Measurements from ENCODE around the gene MAEA.
A peak's percentile ranks its signal among the peaks of the same experiment; 100 is the strongest.

The MAEA gene

GRCh38 chr4:1259966-1260365 lies 29.7 kb upstream of the MAEA start:
- H3K9me3 Mint-ChIP-seq, result peaks cover 16% of the 10 kb centered on the region
- peak overlapping the region; percentile 2 for H3K27ac Mint-ChIP-seq

GRCh38 chr4:1260418-1261106 lies 29.1 kb upstream of the MAEA start:
- Mint-ChIP-seq H3K27me3 (no peaks in the 10 kb centered on the region), H3K27ac (peak overlapping the region; percentile 2), H3K36me3 (ENCODE audit: low read depth) (peaks cover 4% of the 10 kb centered on the region), H3K9me3 (peaks cover 15% of the 10 kb centered on the region), H3K4me3 (no peak overlapping the region), H3K4me1 (ENCODE audit: low read depth) (peaks cover 36% of the 10 kb centered on the region)

More at GRCh38 chr4:1259966-1260365, 29.7 kb upstream of the MAEA start:
- Mint-ChIP-seq H3K4me1 (ENCODE audit: low read depth) (peaks cover 42% of the 10 kb centered on the region), H3K27me3 (no peaks in the 10 kb centered on the region), H3K36me3 (ENCODE audit: low read depth) (peaks cover 5% of the 10 kb centered on the region), H3K4me3 (no peak overlapping the region)

GRCh38 chr4:1261107-1261928 lies 28.4 kb upstream of the MAEA start:
- H3K36me3 Mint-ChIP-seq (ENCODE audit: low read depth), result no peaks in the 10 kb centered on the region
- H3K9me3 Mint-ChIP-seq, result peaks cover 8% of the 10 kb centered on the region
- no peak overlapping the region for H3K4me3 Mint-ChIP-seq
- H3K27ac Mint-ChIP-seq, result no peak overlapping the region
- no peaks in the 10 kb centered on the region for H3K27me3 Mint-ChIP-seq
- peaks cover 28% of the 10 kb centered on the region for H3K4me1 Mint-ChIP-seq (ENCODE audit: low read depth)

- Mint-ChIP-seq H3K9me3 (no peaks in the 10 kb centered on the region), H3K4me1 (ENCODE audit: low read depth) (peaks cover 18% of the 10 kb centered on the region), H3K4me3 (no peak overlapping the region), H3K36me3 (ENCODE audit: low read depth) (no peaks in the 10 kb centered on the region), H3K27ac (no peak overlapping the region), H3K27me3 (no peaks in the 10 kb centered on the region)
These were observed 24.7 kb upstream of the MAEA start for GRCh38 chr4:1264942-1265341.

GRCh38 chr4:1265351-1265750 lies 24.3 kb upstream of the MAEA start:
- no peaks in the 10 kb centered on the region for H3K36me3 Mint-ChIP-seq (ENCODE audit: low read depth)
- no peaks in the 10 kb centered on the region for H3K27me3 Mint-ChIP-seq
- H3K4me1 Mint-ChIP-seq (ENCODE audit: low read depth), result peaks cover 14% of the 10 kb centered on the region
- H3K27ac Mint-ChIP-seq, result no peak overlapping the region
- H3K4me3 Mint-ChIP-seq, result no peak overlapping the region
- no peaks in the 10 kb centered on the region for H3K9me3 Mint-ChIP-seq

GRCh38 chr4:1266881-1267763 lies 22.6 kb upstream of the MAEA start:
- H3K9me3 Mint-ChIP-seq, result no peaks in the 10 kb centered on the region
- peaks cover 11% of the 10 kb centered on the region for H3K4me1 Mint-ChIP-seq (ENCODE audit: low read depth)
- no peaks in the 10 kb centered on the region for H3K27me3 Mint-ChIP-seq
- peak overlapping the region; percentile 92 for H3K27ac Mint-ChIP-seq
- no peaks in the 10 kb centered on the region for H3K36me3 Mint-ChIP-seq (ENCODE audit: low read depth)
- peak overlapping the region; percentile 76 for H3K4me3 Mint-ChIP-seq

GRCh38 chr4:1269209-1269608 lies 20.5 kb upstream of the MAEA start:
- H3K36me3 Mint-ChIP-seq (ENCODE audit: low read depth), result no peaks in the 10 kb centered on the region
- peaks cover 11% of the 10 kb centered on the region for H3K4me1 Mint-ChIP-seq (ENCODE audit: low read depth)
- no peak overlapping the region for H3K27ac Mint-ChIP-seq
- H3K9me3 Mint-ChIP-seq, result no peaks in the 10 kb centered on the region
- no peaks in the 10 kb centered on the region for H3K27me3 Mint-ChIP-seq
- no peak overlapping the region for H3K4me3 Mint-ChIP-seq

- no peaks in the 10 kb centered on the region for H3K9me3 Mint-ChIP-seq
- no peaks in the 10 kb centered on the region for H3K36me3 Mint-ChIP-seq (ENCODE audit: low read depth)
- H3K4me3 Mint-ChIP-seq, result no peak overlapping the region
- H3K4me1 Mint-ChIP-seq (ENCODE audit: low read depth), result peaks cover 11% of the 10 kb centered on the region
- H3K27ac Mint-ChIP-seq, result no peak overlapping the region
- H3K27me3 Mint-ChIP-seq, result no peaks in the 10 kb centered on the region
These were observed 18.0 kb upstream of the MAEA start for GRCh38 chr4:1271686-1272085.

- Mint-ChIP-seq H3K27me3 (no peaks in the 10 kb centered on the region), H3K27ac (no peak overlapping the region), H3K36me3 (ENCODE audit: low read depth) (no peaks in the 10 kb centered on the region), H3K4me3 (no peak overlapping the region), H3K9me3 (no peaks in the 10 kb centered on the region), H3K4me1 (ENCODE audit: low read depth) (no peaks in the 10 kb centered on the region)
These were observed 14.8 kb upstream of the MAEA start for GRCh38 chr4:1274871-1275270.

- Mint-ChIP-seq H3K36me3 (ENCODE audit: low read depth) (no peaks in the 10 kb centered on the region), H3K4me1 (ENCODE audit: low read depth) (no peaks in the 10 kb centered on the region), H3K4me3 (no peak overlapping the region), H3K9me3 (no peaks in the 10 kb centered on the region), H3K27me3 (no peaks in the 10 kb centered on the region), H3K27ac (no peak overlapping the region)
These were observed 12.7 kb upstream of the MAEA start for GRCh38 chr4:1276984-1277383.

GRCh38 chr4:1277667-1278665 lies 11.7 kb upstream of the MAEA start:
- Mint-ChIP-seq H3K9me3 (no peaks in the 10 kb centered on the region), H3K36me3 (ENCODE audit: low read depth) (no peaks in the 10 kb centered on the region), H3K27ac (no peak overlapping the region), H3K4me1 (ENCODE audit: low read depth) (no peaks in the 10 kb centered on the region), H3K27me3 (no peaks in the 10 kb centered on the region), H3K4me3 (no peak overlapping the region)

- no peak overlapping the region for H3K27ac Mint-ChIP-seq
- no peaks in the 10 kb centered on the region for H3K27me3 Mint-ChIP-seq
- no peak overlapping the region for H3K4me3 Mint-ChIP-seq
- H3K9me3 Mint-ChIP-seq, result no peaks in the 10 kb centered on the region
- no peaks in the 10 kb centered on the region for H3K36me3 Mint-ChIP-seq (ENCODE audit: low read depth)
- no peaks in the 10 kb centered on the region for H3K4me1 Mint-ChIP-seq (ENCODE audit: low read depth)
These were observed 10.4 kb upstream of the MAEA start for GRCh38 chr4:1279253-1279652.

- H3K4me3 Mint-ChIP-seq, result no peak overlapping the region
- no peaks in the 10 kb centered on the region for H3K36me3 Mint-ChIP-seq (ENCODE audit: low read depth)
- peaks cover 4% of the 10 kb centered on the region for H3K9me3 Mint-ChIP-seq
- no peak overlapping the region for H3K27ac Mint-ChIP-seq
- H3K27me3 Mint-ChIP-seq, result no peaks in the 10 kb centered on the region
- peaks cover 4% of the 10 kb centered on the region for H3K4me1 Mint-ChIP-seq (ENCODE audit: low read depth)
These were observed 6.0 kb upstream of the MAEA start for GRCh38 chr4:1283711-1284110.
